HG02623 (cell line): Measurements from ENCODE around the gene AP2A2.

Source experiments
- ATAC-seq: cut with Tn5 transposase; IDR thresholded peaks from one replicate; pipeline ENCODE4 v1.9.1; 2021; ENCODE audit warnings: moderate library complexity; ENCODE audit not compliant: unreplicated experiment

Gene AP2A2

GRCh38 chr11:995044-995751 lies 69.5 kb downstream of the AP2A2 start:
- ATAC-seq: no peak

- no peak for ATAC-seq
Observed at GRCh38 chr11:995752-996420, 70.2 kb downstream of the AP2A2 start.

GRCh38 chr11:996681-997080 lies 71.0 kb downstream of the AP2A2 start:
- ATAC-seq: no peak

GRCh38 chr11:997907-998306 lies 72.2 kb downstream of the AP2A2 start:
- ATAC-seq: no peak

- no peak for ATAC-seq
Observed at GRCh38 chr11:999009-999408, 73.3 kb downstream of the AP2A2 start.

GRCh38 chr11:1000357-1001278 lies 74.9 kb downstream of the AP2A2 start:
- no peak for ATAC-seq

GRCh38 chr11:1001617-1002405 lies 76.1 kb downstream of the AP2A2 start:
- no peak for ATAC-seq

GRCh38 chr11:1002406-1002984 lies 76.8 kb downstream of the AP2A2 start:
- ATAC-seq: no peak

GRCh38 chr11:1003159-1003558 lies 77.5 kb downstream of the AP2A2 start:
- no peak for ATAC-seq

GRCh38 chr11:1005928-1006327 lies 80.3 kb downstream of the AP2A2 start:
- ATAC-seq: no peak

- ATAC-seq: no peak
Observed at GRCh38 chr11:1006762-1007161, 81.1 kb downstream of the AP2A2 start.

GRCh38 chr11:1007279-1007678 lies 81.6 kb downstream of the AP2A2 start:
- ATAC-seq: no peak

GRCh38 chr11:1008001-1008802 lies 82.5 kb downstream of the AP2A2 start:
- no peak for ATAC-seq

- ATAC-seq: no peak
Observed at GRCh38 chr11:1008803-1009145, 83.1 kb downstream of the AP2A2 start.

GRCh38 chr11:1009371-1009770 lies 83.7 kb downstream of the AP2A2 start:
- no peak for ATAC-seq

- ATAC-seq: no peak
Observed at GRCh38 chr11:1009991-1010390, 84.3 kb downstream of the AP2A2 start.

- no peak for ATAC-seq
Observed at GRCh38 chr11:1010551-1011319, 85.1 kb downstream of the AP2A2 start.

- no peak for ATAC-seq
Observed at GRCh38 chr11:1011320-1011698, 85.6 kb downstream of the AP2A2 start.

GRCh38 chr11:1012291-1012690 lies 86.6 kb downstream of the AP2A2 start:
- no peak for ATAC-seq
